ENCODE data around the gene CDCA4.
"Not testable (repeated sequence)": the region's sequence is repeated elsewhere in the genome, so short reads cannot be mapped to it uniquely, and the experiment has no call there.

DNA sequence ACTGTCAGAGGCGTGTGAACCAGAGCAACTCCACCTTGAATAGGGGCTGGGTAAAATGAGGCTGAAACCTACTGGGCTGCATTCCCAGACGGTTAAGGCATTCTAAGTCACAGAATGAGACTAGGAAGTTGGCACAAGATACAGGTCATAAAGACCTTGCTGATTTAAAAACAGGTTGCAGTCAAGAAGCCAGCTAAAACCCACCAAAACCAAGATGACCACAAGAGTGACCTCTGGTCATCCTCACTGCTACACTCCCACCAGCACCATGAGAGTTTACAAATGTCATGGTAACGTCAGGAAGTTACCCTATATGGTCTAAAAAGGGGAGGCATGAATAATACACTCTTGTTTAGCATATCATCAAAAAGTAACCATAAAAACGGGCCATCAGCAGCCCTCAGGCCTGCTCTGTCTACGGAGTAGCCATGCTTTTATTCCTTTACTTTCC is 11.6 kb upstream of the CDCA4 start:
- TF ChIP-seq, protein P1, sequence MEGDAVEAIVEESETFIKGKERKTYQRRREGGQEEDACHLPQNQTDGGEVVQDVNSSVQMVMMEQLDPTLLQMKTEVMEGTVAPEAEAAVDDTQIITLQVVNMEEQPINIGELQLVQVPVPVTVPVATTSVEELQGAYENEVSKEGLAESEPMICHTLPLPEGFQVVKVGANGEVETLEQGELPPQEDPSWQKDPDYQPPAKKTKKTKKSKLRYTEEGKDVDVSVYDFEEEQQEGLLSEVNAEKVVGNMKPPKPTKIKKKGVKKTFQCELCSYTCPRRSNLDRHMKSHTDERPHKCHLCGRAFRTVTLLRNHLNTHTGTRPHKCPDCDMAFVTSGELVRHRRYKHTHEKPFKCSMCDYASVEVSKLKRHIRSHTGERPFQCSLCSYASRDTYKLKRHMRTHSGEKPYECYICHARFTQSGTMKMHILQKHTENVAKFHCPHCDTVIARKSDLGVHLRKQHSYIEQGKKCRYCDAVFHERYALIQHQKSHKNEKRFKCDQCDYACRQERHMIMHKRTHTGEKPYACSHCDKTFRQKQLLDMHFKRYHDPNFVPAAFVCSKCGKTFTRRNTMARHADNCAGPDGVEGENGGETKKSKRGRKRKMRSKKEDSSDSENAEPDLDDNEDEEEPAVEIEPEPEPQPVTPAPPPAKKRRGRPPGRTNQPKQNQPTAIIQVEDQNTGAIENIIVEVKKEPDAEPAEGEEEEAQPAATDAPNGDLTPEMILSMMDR (IDR thresholded peaks at IDR 0.05; ENCODE audit: low read length): not testable (repeated sequence)
- not testable (repeated sequence) for TF ChIP-seq EZH2 (IDR thresholded peaks at IDR 0.05; ENCODE audit: borderline replicate concordance, low read length)
